B cell (primary cell): ENCODE measurements around the gene ERAP2. TPM values are rescaled to one million over a fixed set of nuclear protein-coding genes. Genes with fewer than 3 reads are reported as not detected.
A peak's percentile ranks its signal among the peaks of the same experiment; 100 is the strongest.

ENCODE experiments used
- ATAC-seq: fragments of 200-7000 bp; cut with Tn5 transposase; one replicate; pipeline ENCODE4 v1.10.0; 2021; ENCODE audit warnings: low read depth, mild to moderate bottlenecking, moderate number of reproducible peaks, moderate library complexity
- CTCF ChIA-PET: fragments of 350-600 bp; sonication (Branson Sonifier 250); formaldehyde crosslinking; loops from one replicate; lab custom pipeline; 2021; ENCODE audit warnings: antibody characterized with exemption, inconsistent platforms; lab: Charles Lee
- POLR2A ChIA-PET: fragments of 350-600 bp; sonication (Branson Sonifier 250); formaldehyde crosslinking; loops from one replicate; lab custom pipeline; 2021; ENCODE audit warnings: antibody characterized with exemption; lab: Charles Lee
- DNase-seq: peaks from one replicate; pipeline ENCODE4 v3.0.0; 2013
- H2AFZ ChIP-seq: 2 replicates; pipeline ENCODE4 v1.6.1; 2012; ENCODE audit warnings: mild to moderate bottlenecking, low read depth, low read length; ENCODE audit not compliant: insufficient read depth, poor library complexity, severe bottlenecking
- H3K27ac ChIP-seq, 2 donors: 1 replicate in 1 of 2; 2 replicates in 1 of 2; pipeline ENCODE4 v1.5.1; 2012 to 2013; ENCODE audit warnings: low read length in 2 of 2, mild to moderate bottlenecking in 2 of 2, moderate library complexity in 1 of 2
- H3K27me3 ChIP-seq, 4 experiments: fragments of 200-600 bp in 1 of 4; sonication (generic) in 1 of 4; replicated peaks in 1 of 4; 1 replicate in 2 of 4; 2 replicates in 2 of 4; pipeline versions ENCODE4 v1.6.1 to v1.7.0; 2013 to 2016; ENCODE audit warnings: low read length in 3 of 4, mild to moderate bottlenecking in 2 of 4, mixed read lengths in 1 of 4, moderate library complexity in 1 of 4; ENCODE audit not compliant: insufficient read depth in 4 of 4, control insufficient read depth in 3 of 4; ENCODE audit errors: control extremely low read depth in 1 of 4
- H3K36me3 ChIP-seq, 2 experiments: replicated peaks in 1 of 2; 1 replicate in 1 of 2; 2 replicates in 1 of 2; pipeline versions ENCODE4 v1.6.1 to v1.7.1; 2013; ENCODE audit warnings: low read length in 1 of 2; ENCODE audit not compliant: insufficient read depth in 2 of 2, control insufficient read depth in 1 of 2; ENCODE audit errors: control extremely low read depth in 1 of 2, extremely low read depth in 1 of 2
- H3K4me1 ChIP-seq, 2 donors: fragments of 200-600 bp in 1 of 2; sonication (generic) in 1 of 2; 1 replicate in 1 of 2; 2 replicates in 1 of 2; pipeline versions ENCODE4 v1.5.1 to v1.6.1; 2013 to 2017; ENCODE audit warnings: low read length in 2 of 2; ENCODE audit not compliant: control insufficient read depth in 2 of 2, insufficient read depth in 2 of 2
- H3K4me2 ChIP-seq: replicated peaks from 2 replicates; pipeline ENCODE3; 2012; ENCODE audit warnings: mild to moderate bottlenecking, low read depth, low read length; ENCODE audit not compliant: poor library complexity, severe bottlenecking
- H3K4me3 ChIP-seq, 5 experiments: fragments of 200-600 bp in 1 of 5; sonication (generic) in 1 of 5; 1 replicate in 3 of 5; 2 replicates in 2 of 5; pipeline versions ENCODE4 v1.5.1 to v1.7.0; 2011 to 2016; ENCODE audit warnings: low read length in 4 of 5, mild to moderate bottlenecking in 4 of 5, low read depth in 2 of 5, control low read depth in 1 of 5, moderate library complexity in 1 of 5; ENCODE audit not compliant: insufficient read depth in 1 of 5; ENCODE audit errors: control extremely low read depth in 1 of 5, extremely low read depth in 1 of 5
- H3K79me2 ChIP-seq: fragments of 200-600 bp; sonication (generic); one replicate; pipeline ENCODE4 v1.6.0; 2016; ENCODE audit warnings: low read length; ENCODE audit not compliant: control insufficient read depth, insufficient read depth
- H3K9ac ChIP-seq: fragments of 200-600 bp; sonication (generic); 2 replicates; pipeline ENCODE4 v1.6.1; 2017; ENCODE audit warnings: mild to moderate bottlenecking, low read length, moderate library complexity
- H3K9me3 ChIP-seq, 3 donors: one replicate each; pipeline versions ENCODE4 v1.6.1 to v1.7.1; 2013; ENCODE audit warnings: low read length in 2 of 3; ENCODE audit not compliant: control insufficient read depth in 2 of 3, insufficient read depth in 1 of 3; ENCODE audit errors: control extremely low read depth in 1 of 3
- H4K20me1 ChIP-seq: 2 replicates; pipeline ENCODE4 v1.6.0; 2012; ENCODE audit warnings: mild to moderate bottlenecking, low read length; ENCODE audit not compliant: insufficient read depth, control insufficient read depth, poor library complexity, severe bottlenecking
- H3K27ac Mint-ChIP-seq: one replicate; pipeline ENCODE4 v1.8.0; 2021; ENCODE audit warnings: mixed read lengths
- H3K27me3 Mint-ChIP-seq: one replicate; pipeline ENCODE4 v1.8.0; 2021; ENCODE audit warnings: mixed read lengths
- H3K4me1 Mint-ChIP-seq: one replicate; pipeline ENCODE4 v1.8.0; 2021; ENCODE audit warnings: mixed read lengths
- H3K4me3 Mint-ChIP-seq: one replicate; pipeline ENCODE4 v1.8.0; 2021; ENCODE audit warnings: mixed read lengths
- H3K9me3 Mint-ChIP-seq: one replicate; pipeline ENCODE4 v1.8.0; 2022; ENCODE audit warnings: mixed read lengths; ENCODE audit not compliant: insufficient read depth
- CTCF ChIP-seq: fragments of 200-600 bp; IDR thresholded peaks from one replicate; pipeline ENCODE4 v1.8.0; 2022; ENCODE audit warnings: antibody characterized with exemption, mild to moderate bottlenecking
- EZH2 ChIP-seq: IDR thresholded peaks from 2 replicates; pipeline ENCODE4 v1.6.1; 2012; ENCODE audit warnings: borderline replicate concordance, low read depth, mild to moderate bottlenecking, moderate library complexity, low read length; ENCODE audit not compliant: insufficient read depth, poor library complexity, severe bottlenecking
- WGBS: methylation state at CpG from one replicate; pipeline ENCODE4 v1.1.5; 2013; ENCODE audit warnings: missing lambda C conversion rate; ENCODE audit not compliant: insufficient coverage; 5-methylcytosine and 5-hydroxymethylcytosine counted together
- intact Hi-C: fragments of 100-400 bp; cut with micrococcal nuclease; formaldehyde crosslinking; loops from one replicate; pipeline ENCODE4 v1.10.0; 2022
- polyA plus RNA-seq: library from polyadenylated mRNA; depleted of rRNA; stranded (reverse); fragments of >200 nt; gene quantifications from 2 replicates; pipeline ENCODE4 v1.2.3, GENCODE V29; 2012
- total RNA-seq, 2 donors: library from RNA; stranded (reverse); fragments of 120-200 nt in 1 of 2; gene quantifications; 1 replicate in 1 of 2; 2 replicates in 1 of 2; pipeline versions ENCODE4 v1.2.3 to v1.2.4, GENCODE V29; 2013 to 2022

Gene ERAP2
- total and polyA plus RNA-seq, 2 donors (not counting 1 experiment from before 2014, with no cell fraction given): 18.5 to 74.2 TPM

GRCh38 chr5:96920744-96921355, 44.5 kb downstream of the ERAP2 start:
- CTCF ChIA-PET: interaction anchor here (0.9 to 1.2 kb wide), 2 partner anchors 20 to 52 kb away, joined by 4 to 5 read pairs; no protein-coding TSS in a partner anchor
- H3K27ac Mint-ChIP-seq: peak overlapping the region; percentile 60
- Histone ChIP-seq H3K4me3 (no peak overlapping the region), H4K20me1 (no peaks in the 10 kb centered on the region), H3K4me1 (peaks cover 12 to 23% of the 10 kb centered on the region in 2 donors), H3K4me2 (no peak overlapping the region), H3K36me3 (peaks cover 8 to 18% of the 10 kb centered on the region in 2 experiments), H3K9ac (no peak overlapping the region), H3K27me3 (no peaks in the 10 kb centered on the region), H3K79me2 (peaks cover 14% of the 10 kb centered on the region), H3K9me3 (peaks cover 0 to 2% (median 0%) of the 10 kb centered on the region in 3 donors), H3K27ac (peak overlapping the region in 1 of 2 donors; percentile 63), H2AFZ (no peak overlapping the region)
- ATAC-seq: no peak
- no peaks in the 10 kb centered on the region for H3K27me3 Mint-ChIP-seq
- TF ChIP-seq CTCF (no peak), EZH2 (no peak)
- WGBS: 47% methylated on average over 2 of the region's 3 CpGs
- H3K9me3 Mint-ChIP-seq: no peaks in the 10 kb centered on the region
- no peak for DNase-seq
- POLR2A ChIA-PET: no interaction called here
- H3K4me1 Mint-ChIP-seq: peaks cover 37% of the 10 kb centered on the region
- intact Hi-C loops: no loop called here
- no peak overlapping the region for H3K4me3 Mint-ChIP-seq
